Astrocyte (in vitro differentiated cells and primary cell): ENCODE data around the gene KIAA1671. TPM values are rescaled to one million over a fixed set of nuclear protein-coding genes. Genes with fewer than 3 reads are reported as not detected.

Source experiments
- DNase-seq: peaks from one replicate; pipeline ENCODE4 v3.0.0-alpha.2; 2010; ENCODE audit warnings: low read depth
- FAIRE-seq: peaks from 2 replicates; lab custom pipeline; 2011; peaks lifted over from hg19 to GRCh38; lab: Jason Lieb, UNC
- H2AFZ ChIP-seq: 2 replicates; pipeline ENCODE4 v1.6.0; 2012; ENCODE audit warnings: low read depth, low read length, inconsistent platforms
- H3K27ac ChIP-seq: 2 replicates; pipeline ENCODE4 v1.5.1; 2011; ENCODE audit warnings: low read depth, low read length, inconsistent platforms
- H3K27me3 ChIP-seq: 2 replicates; pipeline ENCODE4 v1.6.0; 2011; ENCODE audit warnings: low read length, inconsistent platforms; ENCODE audit not compliant: insufficient read depth
- H3K36me3 ChIP-seq: 2 replicates; pipeline ENCODE4 v1.5.1; 2011; ENCODE audit warnings: low read length, inconsistent platforms; ENCODE audit not compliant: insufficient read depth
- H3K4me1 ChIP-seq: 2 replicates; pipeline ENCODE4 v1.5.1; 2011; ENCODE audit warnings: low read length, inconsistent platforms; ENCODE audit not compliant: insufficient read depth
- H3K4me2 ChIP-seq: 2 replicates; pipeline ENCODE4 v1.6.0; 2012; ENCODE audit warnings: low read length, inconsistent platforms
- H3K4me3 ChIP-seq: 2 replicates; pipeline ENCODE4 v1.5.1; 2011; ENCODE audit warnings: low read depth, mild to moderate bottlenecking, low read length, inconsistent platforms; ENCODE audit not compliant: insufficient read depth
- H3K79me2 ChIP-seq: 2 replicates; pipeline ENCODE4 v1.6.0; 2012; ENCODE audit warnings: mild to moderate bottlenecking, low read length, inconsistent platforms; ENCODE audit not compliant: insufficient read depth
- H3K9ac ChIP-seq: 2 replicates; pipeline ENCODE4 v1.6.0; 2012; ENCODE audit warnings: mild to moderate bottlenecking, low read length, inconsistent platforms
- H3K9me3 ChIP-seq: 2 replicates; pipeline ENCODE4 v1.5.1; 2012; ENCODE audit warnings: low read depth, mild to moderate bottlenecking, low read length, inconsistent platforms; ENCODE audit not compliant: insufficient read depth
- H4K20me1 ChIP-seq: 2 replicates; pipeline ENCODE4 v1.6.0; 2012; ENCODE audit warnings: low read length, inconsistent platforms; ENCODE audit not compliant: insufficient read depth
- H3K27ac Mint-ChIP-seq: one replicate; pipeline ENCODE4 v1.8.0; 2021; ENCODE audit warnings: mild to moderate bottlenecking, mixed read lengths; ENCODE audit not compliant: unreplicated experiment
- H3K27me3 Mint-ChIP-seq: one replicate; pipeline ENCODE4 v1.8.0; 2021; ENCODE audit warnings: low read depth, mixed read lengths; ENCODE audit not compliant: unreplicated experiment
- H3K36me3 Mint-ChIP-seq: one replicate; pipeline ENCODE4 v1.8.0; 2021; ENCODE audit warnings: low read depth, mixed read lengths; ENCODE audit not compliant: unreplicated experiment
- H3K4me1 Mint-ChIP-seq: one replicate; pipeline ENCODE4 v1.8.0; 2021; ENCODE audit warnings: low read depth, mixed read lengths; ENCODE audit not compliant: unreplicated experiment
- H3K4me3 Mint-ChIP-seq: one replicate; pipeline ENCODE4 v1.8.0; 2021; ENCODE audit warnings: mild to moderate bottlenecking, moderate library complexity, mixed read lengths; ENCODE audit not compliant: unreplicated experiment
- H3K9me3 Mint-ChIP-seq: one replicate; pipeline ENCODE4 v1.8.0; 2021; ENCODE audit warnings: mild to moderate bottlenecking, mixed read lengths; ENCODE audit not compliant: unreplicated experiment
- CTCF ChIP-seq: IDR thresholded peaks from 2 replicates; pipeline ENCODE4 v1.5.1; 2011; ENCODE audit warnings: low read depth, mild to moderate bottlenecking, inconsistent platforms, low read length, moderate library complexity; ENCODE audit not compliant: insufficient read depth
- EZH2 ChIP-seq: IDR thresholded peaks from 2 replicates; pipeline ENCODE4 v1.6.1; 2012; ENCODE audit warnings: mild to moderate bottlenecking, low read length, inconsistent platforms; ENCODE audit not compliant: insufficient read depth
- total RNA-seq: library from RNA; stranded (reverse); gene quantifications from 2 replicates; pipeline ENCODE4 v1.2.1, GENCODE V29; 2021

The KIAA1671 gene
- total RNA-seq, 1 donor from 2014 or later: 28.4 TPM

GRCh38 chr22:24920029-24920428 is 32.5 kb upstream of the KIAA1671 start:
- Mint-ChIP-seq H3K27me3 (peaks cover 16% of the 10 kb centered on the region), H3K9me3 (no peaks in the 10 kb centered on the region), H3K27ac (no peak overlapping the region), H3K4me1 (no peaks in the 10 kb centered on the region), H3K4me3 (no peak overlapping the region), H3K36me3 (no peaks in the 10 kb centered on the region)
- Histone ChIP-seq H2AFZ (no peak overlapping the region), H3K27me3 (no peaks in the 10 kb centered on the region), H3K4me3 (no peak overlapping the region), H4K20me1 (no peaks in the 10 kb centered on the region), H3K36me3 (no peaks in the 10 kb centered on the region), H3K79me2 (no peaks in the 10 kb centered on the region), H3K27ac (no peak overlapping the region), H3K4me1 (no peaks in the 10 kb centered on the region), H3K9me3 (no peaks in the 10 kb centered on the region), H3K4me2 (no peak overlapping the region), H3K9ac (no peak overlapping the region)
- DNase-seq (no peak), FAIRE-seq (no peak)
- no peak for TF ChIP-seq EZH2
- no peak for TF ChIP-seq CTCF

DNA sequence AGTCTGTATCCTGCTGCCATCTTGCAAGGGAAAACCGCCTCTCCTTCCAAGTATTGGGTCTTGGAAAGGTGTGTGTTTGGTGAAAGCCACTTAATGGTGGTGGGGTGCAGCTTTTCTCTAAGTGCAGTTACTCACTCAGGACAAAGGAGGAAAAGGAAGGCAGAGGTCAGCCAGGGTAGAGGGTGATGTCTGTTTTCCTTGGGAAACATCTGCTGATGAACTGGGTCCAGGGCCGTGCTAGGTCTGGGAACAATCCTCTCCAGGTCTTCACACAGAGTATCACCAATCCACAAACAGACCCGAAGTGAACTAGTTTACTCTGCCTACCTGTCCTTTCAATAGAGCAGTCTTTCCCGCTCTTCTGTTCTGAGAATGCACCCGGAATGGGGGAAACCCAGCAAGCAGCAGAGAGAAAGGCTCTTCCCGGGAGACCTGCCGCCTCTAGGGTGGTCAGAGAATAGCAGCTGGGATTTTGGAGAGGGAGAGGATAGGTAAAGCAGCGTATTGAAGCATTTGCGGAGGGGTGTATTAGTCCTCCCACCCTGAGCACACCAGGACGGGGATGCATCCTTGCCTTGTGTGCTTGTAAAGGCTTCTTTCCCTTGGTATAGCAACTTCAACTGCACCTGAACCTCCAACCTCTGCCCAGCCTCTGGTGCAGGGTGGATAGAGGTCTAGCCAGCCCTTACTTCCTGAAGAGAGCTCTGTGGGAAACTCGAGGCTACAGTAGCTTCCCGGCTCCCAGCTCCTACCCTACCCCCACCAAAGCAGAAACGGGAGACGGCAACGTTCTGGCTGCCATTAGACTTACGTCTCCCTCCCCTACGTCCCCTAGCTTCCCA is 26.7 kb upstream of the KIAA1671 start:
- Histone ChIP-seq H3K79me2 (no peaks in the 10 kb centered on the region), H3K9ac (no peak overlapping the region), H3K27ac (no peak overlapping the region), H3K4me3 (no peak overlapping the region), H3K36me3 (no peaks in the 10 kb centered on the region), H4K20me1 (no peaks in the 10 kb centered on the region), H2AFZ (no peak overlapping the region), H3K27me3 (no peaks in the 10 kb centered on the region), H3K4me2 (no peak overlapping the region), H3K9me3 (peaks cover 4% of the 10 kb centered on the region), H3K4me1 (no peaks in the 10 kb centered on the region)
- no peak overlapping the region for H3K4me3 Mint-ChIP-seq
- peaks cover 2% of the 10 kb centered on the region for H3K36me3 Mint-ChIP-seq
- FAIRE-seq (no peak), DNase-seq (no peak)
- H3K27ac Mint-ChIP-seq: no peak overlapping the region
- peaks cover under 1% of the 10 kb centered on the region for H3K27me3 Mint-ChIP-seq
- TF ChIP-seq EZH2 (no peak), CTCF (no peak)
- peaks cover 22% of the 10 kb centered on the region for H3K9me3 Mint-ChIP-seq
- H3K4me1 Mint-ChIP-seq: peaks cover 2% of the 10 kb centered on the region

DNA sequence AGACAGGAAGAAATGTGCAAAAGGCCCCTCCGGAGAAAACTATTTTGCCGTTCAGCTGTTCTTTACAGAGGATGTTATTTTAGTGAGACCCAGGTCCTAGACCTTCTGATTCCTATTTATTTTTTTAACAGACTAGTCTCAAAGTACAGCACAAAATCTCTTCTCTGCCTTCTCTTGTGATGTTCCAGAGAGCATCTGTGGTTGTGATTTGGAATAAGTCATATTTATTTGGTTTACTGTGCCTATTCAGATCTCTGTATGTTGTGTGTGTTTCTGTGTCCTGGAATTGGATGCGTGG is 26.1 kb upstream of the KIAA1671 start:
- FAIRE-seq (no peak), DNase-seq (no peak)

More for the DNA sequence above, 26.1 kb upstream of the KIAA1671 start:
- Mint-ChIP-seq H3K4me3 (no peak overlapping the region), H3K27ac (no peak overlapping the region), H3K36me3 (peaks cover 2% of the 10 kb centered on the region), H3K27me3 (peaks cover 5% of the 10 kb centered on the region), H3K4me1 (peaks cover 2% of the 10 kb centered on the region), H3K9me3 (peaks cover 22% of the 10 kb centered on the region)
- Histone ChIP-seq H3K27ac (no peak overlapping the region), H3K4me3 (no peak overlapping the region), H3K9ac (no peak overlapping the region), H3K4me1 (no peaks in the 10 kb centered on the region), H3K4me2 (no peak overlapping the region), H3K79me2 (no peaks in the 10 kb centered on the region), H2AFZ (no peak overlapping the region), H3K36me3 (no peaks in the 10 kb centered on the region), H3K9me3 (peaks cover 4% of the 10 kb centered on the region), H4K20me1 (no peaks in the 10 kb centered on the region), H3K27me3 (peaks cover 2% of the 10 kb centered on the region)
- TF ChIP-seq EZH2 (no peak), CTCF (no peak)
